Measurements from ENCODE around the gene ZDHHC4.
A peak's percentile ranks its signal among the peaks of the same experiment; 100 is the strongest.
"Not testable (repeated sequence)": the region's sequence is repeated elsewhere in the genome, so short reads cannot be mapped to it uniquely, and the experiment has no call there.

The ZDHHC4 gene

DNA sequence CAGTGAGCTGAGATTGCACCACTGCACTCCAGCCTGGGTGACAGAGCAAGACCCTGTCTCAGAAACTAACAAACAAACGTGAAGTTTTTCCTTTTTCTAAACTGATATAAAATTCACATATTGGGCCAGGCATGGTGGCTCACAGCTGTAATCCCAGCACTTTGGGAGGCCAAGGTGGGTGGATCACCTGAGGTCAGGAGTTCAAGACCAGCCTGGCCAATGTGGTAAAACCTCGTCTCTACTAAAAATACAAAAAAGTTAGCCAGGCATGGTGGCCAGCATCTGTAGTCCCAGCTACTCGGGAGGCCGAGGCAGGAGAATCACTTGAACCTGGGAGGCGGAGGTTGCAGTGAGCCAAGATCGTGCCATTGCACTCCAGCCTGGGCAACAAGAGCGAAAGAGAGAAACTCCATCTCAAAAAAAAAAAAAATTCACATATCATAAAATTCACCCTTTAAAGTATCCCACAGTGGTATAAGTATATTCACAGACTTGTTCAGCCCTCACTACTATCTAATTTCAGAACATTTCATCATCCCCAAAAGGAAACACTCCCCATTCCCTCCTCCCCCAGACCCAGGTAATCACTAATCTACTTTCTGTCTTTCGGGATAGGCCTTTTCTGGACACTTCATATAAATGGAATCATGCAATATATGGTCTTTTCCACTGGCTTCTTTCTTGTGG, 8.6 kb downstream of the ZDHHC4 start:
- not testable (repeated sequence) for H2AFZ ChIP-seq (ENCODE audit: low read length, unreplicated experiment)
- H3K36me3 ChIP-seq (ENCODE audit: insufficient read depth, low read length), result peaks cover 19% of the 10 kb centered on the region

DNA sequence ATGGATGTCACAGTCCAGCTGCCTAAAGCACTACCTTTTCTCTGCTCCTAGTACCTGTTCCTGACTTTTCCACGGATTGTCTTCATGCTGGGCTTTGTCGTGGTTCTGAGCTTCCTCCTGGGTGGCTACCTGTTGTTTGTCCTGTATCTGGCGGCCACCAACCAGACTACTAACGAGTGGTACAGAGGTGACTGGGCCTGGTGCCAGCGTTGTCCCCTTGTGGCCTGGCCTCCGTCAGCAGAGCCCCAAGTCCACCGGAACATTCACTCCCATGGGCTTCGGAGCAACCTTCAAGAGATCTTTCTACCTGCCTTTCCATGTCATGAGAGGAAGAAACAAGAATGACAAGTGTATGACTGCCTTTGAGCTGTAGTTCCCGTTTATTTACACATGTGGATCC, 11.3 kb downstream of the ZDHHC4 start:
- Histone ChIP-seq H3K27ac (ENCODE audit: low read depth, low read length) (no peak overlapping the region), H3K36me3 (ENCODE audit: insufficient read depth, low read length) (peaks cover 12% of the 10 kb centered on the region), H3K4me1 (ENCODE audit: control insufficient read depth, insufficient read depth, low read length, unreplicated experiment) (peaks cover 4% of the 10 kb centered on the region), H3K79me2 (ENCODE audit: control insufficient read depth, insufficient read depth, low read length, unreplicated experiment) (peaks cover 3% of the 10 kb centered on the region), H3K4me3 (ENCODE audit: low read depth, low read length) (no peak overlapping the region), H3K27me3 (ENCODE audit: insufficient read depth, low read length) (no peaks in the 10 kb centered on the region), H2AFZ (ENCODE audit: low read length, unreplicated experiment) (no peak overlapping the region)

More for the DNA sequence above, 8.6 kb downstream of the ZDHHC4 start:
- H3K79me2 ChIP-seq (ENCODE audit: control insufficient read depth, insufficient read depth, low read length, unreplicated experiment); H3K27ac ChIP-seq (ENCODE audit: low read depth, low read length); H3K4me1 ChIP-seq (ENCODE audit: control insufficient read depth, insufficient read depth, low read length, unreplicated experiment); H3K4me3 ChIP-seq (ENCODE audit: low read depth, low read length); H3K27me3 ChIP-seq (ENCODE audit: insufficient read depth, low read length): not testable (repeated sequence)

GRCh38 chr7:6589151-6589828, 12.0 kb downstream of the ZDHHC4 start:
- Histone ChIP-seq H2AFZ (ENCODE audit: low read length, unreplicated experiment) (no peak overlapping the region), H3K79me2 (ENCODE audit: control insufficient read depth, insufficient read depth, low read length, unreplicated experiment) (peaks cover 3% of the 10 kb centered on the region), H3K27me3 (ENCODE audit: insufficient read depth, low read length) (no peaks in the 10 kb centered on the region), H3K27ac (ENCODE audit: low read depth, low read length) (no peak overlapping the region), H3K4me3 (ENCODE audit: low read depth, low read length) (peak overlapping the region; percentile 96; the same call in 1 of the 2 replicates), H3K36me3 (ENCODE audit: insufficient read depth, low read length) (peaks cover 12% of the 10 kb centered on the region), H3K4me1 (ENCODE audit: control insufficient read depth, insufficient read depth, low read length, unreplicated experiment) (peaks cover 4% of the 10 kb centered on the region)

DNA sequence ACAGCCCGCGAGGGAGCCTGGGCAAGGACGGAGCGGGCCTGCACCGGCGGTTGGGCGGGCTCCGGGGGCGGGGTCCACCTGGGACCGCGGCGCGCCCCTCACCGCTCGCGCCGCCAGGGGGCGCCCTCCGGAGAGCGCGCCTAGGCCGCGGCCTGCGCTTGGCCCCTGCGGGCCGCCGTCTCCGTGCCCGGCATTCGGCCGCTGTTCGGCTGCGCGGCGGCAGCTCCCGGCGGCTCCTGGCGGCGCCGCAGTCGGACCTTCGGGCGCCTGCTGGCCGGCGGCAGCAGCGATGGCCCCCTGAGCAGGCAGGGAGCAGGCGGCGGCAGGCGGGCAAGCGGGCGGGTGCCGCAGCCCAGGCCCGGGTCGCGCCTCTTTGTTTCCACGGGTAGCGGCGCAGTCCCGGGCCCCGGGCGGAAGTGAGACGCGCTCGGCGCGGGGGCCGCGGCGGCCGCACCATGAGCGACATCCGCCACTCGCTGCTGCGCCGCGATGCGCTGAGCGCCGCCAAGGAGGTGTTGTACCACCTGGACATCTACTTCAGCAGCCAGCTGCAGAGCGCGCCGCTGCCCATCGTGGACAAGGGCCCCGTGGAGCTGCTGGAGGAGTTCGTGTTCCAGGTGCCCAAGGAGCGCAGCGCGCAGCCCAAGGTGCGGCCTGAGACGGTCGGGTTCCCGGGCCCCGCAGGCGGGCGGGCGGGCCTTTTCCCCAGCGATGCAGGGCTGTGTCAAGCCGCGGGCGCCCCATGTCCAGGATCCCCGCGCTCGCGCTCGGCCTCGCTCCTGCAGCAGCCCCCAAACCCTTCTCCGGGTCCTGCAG, 12.8 kb downstream of the ZDHHC4 start, which contains the start of gene INTS15:
INTS15 (plus strand) TSS at position 193 of the 816 bp plus-strand sequence; CDS start at position 456, 263 bp downstream.
- Histone ChIP-seq H3K4me3 (ENCODE audit: low read depth, low read length) (peak within 1 kb of the TSS; percentile 96), H2AFZ (ENCODE audit: low read length, unreplicated experiment) (peak within 1 kb of the TSS; percentile 96), H3K4me1 (ENCODE audit: control insufficient read depth, insufficient read depth, low read length, unreplicated experiment) (peaks cover 4% of the 10 kb centered on the region), H3K27ac (ENCODE audit: low read depth, low read length) (peak within 1 kb of the TSS; percentile 13; the same call in 1 of the 2 replicates), H3K27me3 (ENCODE audit: insufficient read depth, low read length) (no peaks in the 10 kb centered on the region), H3K36me3 (ENCODE audit: insufficient read depth, low read length) (peaks cover 9% of the 10 kb centered on the region), H3K79me2 (ENCODE audit: control insufficient read depth, insufficient read depth, low read length, unreplicated experiment) (peaks cover 3% of the 10 kb centered on the region)

DNA sequence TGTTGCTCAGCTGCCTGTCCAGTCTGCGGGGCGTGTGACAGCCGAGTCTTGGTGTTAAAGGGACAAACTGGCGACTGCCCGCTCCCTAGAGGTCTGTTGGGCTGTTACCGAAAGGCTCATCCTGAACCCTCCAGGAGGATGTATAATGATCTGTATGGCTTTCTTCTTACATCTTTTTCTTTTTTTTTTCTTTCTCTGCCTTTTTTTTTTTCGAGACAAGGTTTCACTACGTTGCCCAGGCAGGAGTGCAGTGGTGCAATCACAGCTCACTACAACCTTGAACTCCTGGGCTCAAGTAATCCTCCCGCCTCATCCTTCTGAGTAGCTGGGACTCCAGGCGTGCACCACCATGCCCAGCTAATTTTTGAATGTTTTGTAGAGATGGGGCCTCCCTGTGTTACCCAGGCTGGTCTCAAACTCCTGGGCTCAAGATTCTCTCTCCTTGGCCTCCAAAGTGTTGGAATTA, 13.4 kb downstream of the ZDHHC4 start:
- Histone ChIP-seq H3K27ac (ENCODE audit: low read depth, low read length) (no peak overlapping the region), H3K36me3 (ENCODE audit: insufficient read depth, low read length) (peaks cover 6% of the 10 kb centered on the region), H3K4me3 (ENCODE audit: low read depth, low read length) (peak overlapping the region; percentile 96), H3K79me2 (ENCODE audit: control insufficient read depth, insufficient read depth, low read length, unreplicated experiment) (peaks cover 3% of the 10 kb centered on the region), H3K4me1 (ENCODE audit: control insufficient read depth, insufficient read depth, low read length, unreplicated experiment) (peaks cover 4% of the 10 kb centered on the region), H3K27me3 (ENCODE audit: insufficient read depth, low read length) (no peaks in the 10 kb centered on the region), H2AFZ (ENCODE audit: low read length, unreplicated experiment) (peak overlapping the region; percentile 96)

- Histone ChIP-seq H3K27me3 (ENCODE audit: insufficient read depth, low read length) (no peaks in the 10 kb centered on the region), H2AFZ (ENCODE audit: low read length, unreplicated experiment) (no peak overlapping the region), H3K4me1 (ENCODE audit: control insufficient read depth, insufficient read depth, low read length, unreplicated experiment) (no peaks in the 10 kb centered on the region), H3K27ac (ENCODE audit: low read depth, low read length) (no peak overlapping the region), H3K4me3 (ENCODE audit: low read depth, low read length) (no peak overlapping the region), H3K79me2 (ENCODE audit: control insufficient read depth, insufficient read depth, low read length, unreplicated experiment) (no peaks in the 10 kb centered on the region), H3K36me3 (ENCODE audit: insufficient read depth, low read length) (peaks cover 4% of the 10 kb centered on the region; the same call in 1 of the 2 replicates)
Observed at GRCh38 chr7:6600093-6600492, 22.8 kb downstream of the ZDHHC4 start.

GRCh38 chr7:6604458-6604857, 27.2 kb downstream of the ZDHHC4 start:
- H3K4me3 ChIP-seq (ENCODE audit: low read depth, low read length), result no peak overlapping the region
- H2AFZ ChIP-seq (ENCODE audit: low read length, unreplicated experiment), result no peak overlapping the region
- H3K27me3 ChIP-seq (ENCODE audit: insufficient read depth, low read length), result no peaks in the 10 kb centered on the region
- H3K27ac ChIP-seq (ENCODE audit: low read depth, low read length), result no peak overlapping the region
- H3K36me3 ChIP-seq (ENCODE audit: insufficient read depth, low read length), result peaks cover 4% of the 10 kb centered on the region; the same call in 1 of the 2 replicates
- H3K4me1 ChIP-seq (ENCODE audit: control insufficient read depth, insufficient read depth, low read length, unreplicated experiment), result no peaks in the 10 kb centered on the region
- H3K79me2 ChIP-seq (ENCODE audit: control insufficient read depth, insufficient read depth, low read length, unreplicated experiment), result no peaks in the 10 kb centered on the region

- Histone ChIP-seq H2AFZ (ENCODE audit: low read length, unreplicated experiment) (no peak overlapping the region), H3K36me3 (ENCODE audit: insufficient read depth, low read length) (peaks cover 4% of the 10 kb centered on the region; the same call in 1 of the 2 replicates), H3K79me2 (ENCODE audit: control insufficient read depth, insufficient read depth, low read length, unreplicated experiment) (no peaks in the 10 kb centered on the region), H3K4me3 (ENCODE audit: low read depth, low read length) (no peak overlapping the region), H3K4me1 (ENCODE audit: control insufficient read depth, insufficient read depth, low read length, unreplicated experiment) (no peaks in the 10 kb centered on the region), H3K27ac (ENCODE audit: low read depth, low read length) (no peak overlapping the region), H3K27me3 (ENCODE audit: insufficient read depth, low read length) (no peaks in the 10 kb centered on the region)
Observed at GRCh38 chr7:6606866-6607583, 29.8 kb downstream of the ZDHHC4 start.

- Histone ChIP-seq H3K4me1 (ENCODE audit: control insufficient read depth, insufficient read depth, low read length, unreplicated experiment) (no peaks in the 10 kb centered on the region), H3K36me3 (ENCODE audit: insufficient read depth, low read length) (peaks cover under 1% of the 10 kb centered on the region; the same call in 1 of the 2 replicates), H3K4me3 (ENCODE audit: low read depth, low read length) (no peak overlapping the region), H3K79me2 (ENCODE audit: control insufficient read depth, insufficient read depth, low read length, unreplicated experiment) (no peaks in the 10 kb centered on the region), H3K27me3 (ENCODE audit: insufficient read depth, low read length) (0 out of 2 replicates have a peak, but pooled peaks cover 2% of the 10 kb centered on the region), H3K27ac (ENCODE audit: low read depth, low read length) (no peak overlapping the region), H2AFZ (ENCODE audit: low read length, unreplicated experiment) (no peak overlapping the region)
Observed at GRCh38 chr7:6607651-6608051, 30.4 kb downstream of the ZDHHC4 start.

GRCh38 chr7:6608081-6608480, 30.8 kb downstream of the ZDHHC4 start:
- Histone ChIP-seq H3K27ac (ENCODE audit: low read depth, low read length) (no peak overlapping the region), H3K36me3 (ENCODE audit: insufficient read depth, low read length) (no peaks in the 10 kb centered on the region), H3K79me2 (ENCODE audit: control insufficient read depth, insufficient read depth, low read length, unreplicated experiment) (no peaks in the 10 kb centered on the region), H3K27me3 (ENCODE audit: insufficient read depth, low read length) (0 out of 2 replicates have a peak, but pooled peaks cover 5% of the 10 kb centered on the region), H3K4me1 (ENCODE audit: control insufficient read depth, insufficient read depth, low read length, unreplicated experiment) (no peaks in the 10 kb centered on the region), H3K4me3 (ENCODE audit: low read depth, low read length) (no peak overlapping the region), H2AFZ (ENCODE audit: low read length, unreplicated experiment) (no peak overlapping the region)

All from ACC112 (cell line).